ENCODE results near the gene RREB1.

The RREB1 gene

DNA sequence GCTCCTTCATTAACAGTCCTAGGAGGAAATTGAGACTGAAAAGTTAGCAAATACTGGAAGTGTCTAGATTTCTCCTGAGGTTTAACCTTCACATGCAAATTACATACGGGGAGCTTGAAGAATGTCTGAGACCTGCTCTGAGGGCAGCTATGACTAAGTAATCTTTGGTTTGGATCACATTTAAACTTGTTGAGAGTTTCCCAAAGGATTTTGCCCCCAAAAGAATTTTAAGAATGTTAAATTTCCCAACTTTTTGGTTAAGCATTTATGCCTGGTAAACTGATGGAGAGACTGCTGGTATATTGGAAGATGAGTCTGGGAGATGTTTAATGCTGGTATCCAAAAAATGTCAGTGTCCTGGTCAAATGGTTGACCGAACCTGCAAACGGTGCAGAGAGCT, 97.0 kb downstream of the RREB1 start:
- TF ChIP-seq, protein P1, sequence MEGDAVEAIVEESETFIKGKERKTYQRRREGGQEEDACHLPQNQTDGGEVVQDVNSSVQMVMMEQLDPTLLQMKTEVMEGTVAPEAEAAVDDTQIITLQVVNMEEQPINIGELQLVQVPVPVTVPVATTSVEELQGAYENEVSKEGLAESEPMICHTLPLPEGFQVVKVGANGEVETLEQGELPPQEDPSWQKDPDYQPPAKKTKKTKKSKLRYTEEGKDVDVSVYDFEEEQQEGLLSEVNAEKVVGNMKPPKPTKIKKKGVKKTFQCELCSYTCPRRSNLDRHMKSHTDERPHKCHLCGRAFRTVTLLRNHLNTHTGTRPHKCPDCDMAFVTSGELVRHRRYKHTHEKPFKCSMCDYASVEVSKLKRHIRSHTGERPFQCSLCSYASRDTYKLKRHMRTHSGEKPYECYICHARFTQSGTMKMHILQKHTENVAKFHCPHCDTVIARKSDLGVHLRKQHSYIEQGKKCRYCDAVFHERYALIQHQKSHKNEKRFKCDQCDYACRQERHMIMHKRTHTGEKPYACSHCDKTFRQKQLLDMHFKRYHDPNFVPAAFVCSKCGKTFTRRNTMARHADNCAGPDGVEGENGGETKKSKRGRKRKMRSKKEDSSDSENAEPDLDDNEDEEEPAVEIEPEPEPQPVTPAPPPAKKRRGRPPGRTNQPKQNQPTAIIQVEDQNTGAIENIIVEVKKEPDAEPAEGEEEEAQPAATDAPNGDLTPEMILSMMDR (IDR thresholded peaks at IDR 0.05; ENCODE audit: borderline replicate concordance, control extremely low read depth, extremely low read depth, insufficient read depth, missing control alignments), result no peak
- in situ Hi-C loops (cut with MboI; ENCODE audit: low sequenced_read_pairs, unreplicated experiment), result no loop called here
- DNase-seq (ENCODE audit: low spot score), result no peak

DNA sequence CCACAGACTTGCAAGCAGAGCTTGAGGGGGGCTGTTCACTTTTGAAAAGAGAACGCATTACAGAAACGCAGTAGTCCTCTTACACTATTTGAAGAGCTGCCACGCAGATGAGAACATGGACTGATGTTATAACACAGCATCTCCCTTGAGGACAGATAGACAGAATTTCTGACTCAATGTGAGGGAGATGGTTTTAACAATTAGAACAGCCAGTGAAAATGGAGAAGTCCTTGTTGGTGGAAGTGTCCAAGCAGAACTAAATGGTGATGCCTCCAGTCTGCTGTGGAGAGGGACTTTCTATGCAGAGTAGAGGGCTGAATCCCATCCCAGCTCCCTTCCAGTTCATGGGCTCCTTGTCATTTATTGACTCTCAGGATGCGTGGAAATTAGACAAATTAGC, 100.0 kb downstream of the RREB1 start:
- in situ Hi-C loops (cut with MboI; ENCODE audit: low sequenced_read_pairs, unreplicated experiment), result no loop called here
- TF ChIP-seq, protein P1 (IDR thresholded peaks at IDR 0.05; ENCODE audit: borderline replicate concordance, control extremely low read depth, extremely low read depth, insufficient read depth, missing control alignments), result no peak
- DNase-seq (ENCODE audit: low spot score), result no peak

DNA sequence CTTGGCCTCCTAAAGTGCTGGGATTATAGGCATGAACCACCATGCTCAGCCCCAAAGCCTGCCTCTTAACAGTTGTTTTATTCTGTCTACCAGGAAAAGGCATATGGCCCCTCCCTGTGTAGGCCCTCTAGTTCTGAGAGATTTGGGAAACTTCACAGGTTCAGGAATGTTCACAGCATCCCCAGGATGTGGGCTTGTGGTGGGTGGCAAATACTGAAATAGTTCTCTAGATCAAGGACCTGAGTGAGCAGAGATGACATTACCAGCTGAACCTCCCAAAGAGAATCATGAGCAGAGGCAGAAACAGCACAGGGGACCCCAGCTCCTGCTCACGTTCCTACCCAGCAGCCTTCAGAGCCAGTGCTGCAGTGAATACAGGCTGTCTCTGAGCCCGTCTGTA, 105.7 kb downstream of the RREB1 start:
- TF ChIP-seq, protein P1 (IDR thresholded peaks at IDR 0.05; ENCODE audit: borderline replicate concordance, control extremely low read depth, extremely low read depth, insufficient read depth, missing control alignments), result no peak
- in situ Hi-C loops (cut with MboI; ENCODE audit: low sequenced_read_pairs, unreplicated experiment), result no loop called here
- DNase-seq (ENCODE audit: low spot score), result no peak

DNA sequence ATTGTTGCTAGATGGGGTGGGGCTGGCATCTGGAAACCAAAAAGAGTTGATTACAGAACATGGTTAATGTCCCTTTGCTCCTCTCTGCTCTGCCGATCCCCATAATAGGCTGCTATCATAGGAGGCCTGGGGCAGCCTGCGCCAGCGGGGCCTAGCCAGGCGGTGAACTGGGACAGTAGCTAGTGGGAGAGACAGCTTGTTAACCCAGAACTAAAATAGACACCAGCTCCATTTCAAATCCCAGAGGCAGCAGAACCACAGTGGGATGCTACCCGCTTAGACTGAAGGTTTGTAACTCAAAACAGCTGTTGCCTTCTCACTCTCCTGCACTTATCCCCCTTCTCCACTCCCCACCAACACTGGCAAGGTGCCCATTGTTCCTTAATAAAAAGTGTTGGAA, 106.7 kb downstream of the RREB1 start:
- DNase-seq (ENCODE audit: low spot score), result no peak
- TF ChIP-seq, protein P1 (IDR thresholded peaks at IDR 0.05; ENCODE audit: borderline replicate concordance, control extremely low read depth, extremely low read depth, insufficient read depth, missing control alignments), result no peak
- in situ Hi-C loops (cut with MboI; ENCODE audit: low sequenced_read_pairs, unreplicated experiment), result no loop called here

DNA sequence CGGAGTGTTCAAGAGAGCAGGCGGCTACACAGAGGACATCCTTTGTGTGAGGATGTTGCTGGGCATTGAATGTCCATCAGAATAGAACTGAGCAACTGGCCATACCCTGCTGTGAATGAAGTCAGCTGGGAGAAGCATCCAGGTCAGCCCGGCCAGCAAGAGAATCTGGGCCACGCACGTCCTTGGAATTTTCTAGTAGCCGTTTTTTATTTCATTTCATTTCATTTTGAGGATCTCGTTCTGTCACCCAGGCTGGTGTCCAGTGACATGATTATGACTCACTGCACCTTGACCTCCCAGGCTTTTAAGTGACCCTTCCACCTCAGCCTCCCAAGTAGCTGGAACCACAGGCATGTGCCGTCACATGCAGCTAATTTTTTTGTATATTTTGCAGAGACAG, 107.4 kb downstream of the RREB1 start:
- TF ChIP-seq, protein P1 (IDR thresholded peaks at IDR 0.05; ENCODE audit: borderline replicate concordance, control extremely low read depth, extremely low read depth, insufficient read depth, missing control alignments), result no peak
- DNase-seq (ENCODE audit: low spot score), result no peak
- in situ Hi-C loops (cut with MboI; ENCODE audit: low sequenced_read_pairs, unreplicated experiment), result no loop called here

DNA sequence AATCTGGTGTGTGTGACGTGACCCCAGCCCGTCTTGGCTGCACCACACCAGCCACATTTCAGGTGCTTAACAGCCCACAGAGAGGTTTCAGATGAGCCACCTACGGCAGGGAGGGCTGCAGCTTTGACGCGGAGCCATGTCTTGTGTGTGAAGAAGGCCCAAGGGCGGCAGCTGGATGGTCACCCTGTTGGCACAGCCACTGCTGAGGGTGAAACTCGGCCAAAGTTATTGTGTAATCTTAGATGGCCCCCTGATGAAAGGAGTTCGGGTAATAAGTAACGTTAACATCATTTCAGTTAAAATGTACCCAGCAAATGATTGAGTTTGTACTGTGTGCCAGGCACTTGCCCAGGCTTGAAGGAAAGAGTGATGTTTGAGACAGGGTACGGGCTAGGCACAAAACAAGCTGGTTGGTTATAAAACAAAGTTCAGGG, 108.1 kb downstream of the RREB1 start:
- no peak for DNase-seq (ENCODE audit: low spot score)
- TF ChIP-seq, protein P1 (IDR thresholded peaks at IDR 0.05; ENCODE audit: borderline replicate concordance, control extremely low read depth, extremely low read depth, insufficient read depth, missing control alignments), result no peak
- in situ Hi-C loops (cut with MboI; ENCODE audit: low sequenced_read_pairs, unreplicated experiment), result no loop called here

Data from GM13976 (cell line).